Astrocyte (in vitro differentiated cells and primary cell): Measurements from ENCODE around the gene NEIL1. TPM values are rescaled to one million over a fixed set of nuclear protein-coding genes. Genes with fewer than 3 reads are reported as not detected.
A peak's percentile ranks its signal among the peaks of the same experiment; 100 is the strongest.

Experiments
- DNase-seq: peaks from one replicate; pipeline ENCODE4 v3.0.0-alpha.2; 2010; ENCODE audit warnings: low read depth
- FAIRE-seq: peaks from 2 replicates; lab custom pipeline; 2011; peaks lifted over from hg19 to GRCh38; lab: Jason Lieb, UNC
- H2AFZ ChIP-seq: 2 replicates; pipeline ENCODE4 v1.6.0; 2012; ENCODE audit warnings: low read depth, low read length, inconsistent platforms
- H3K27ac ChIP-seq: 2 replicates; pipeline ENCODE4 v1.5.1; 2011; ENCODE audit warnings: low read depth, low read length, inconsistent platforms
- H3K27me3 ChIP-seq: 2 replicates; pipeline ENCODE4 v1.6.0; 2011; ENCODE audit warnings: low read length, inconsistent platforms; ENCODE audit not compliant: insufficient read depth
- H3K36me3 ChIP-seq: 2 replicates; pipeline ENCODE4 v1.5.1; 2011; ENCODE audit warnings: low read length, inconsistent platforms; ENCODE audit not compliant: insufficient read depth
- H3K4me1 ChIP-seq: 2 replicates; pipeline ENCODE4 v1.5.1; 2011; ENCODE audit warnings: low read length, inconsistent platforms; ENCODE audit not compliant: insufficient read depth
- H3K4me2 ChIP-seq: 2 replicates; pipeline ENCODE4 v1.6.0; 2012; ENCODE audit warnings: low read length, inconsistent platforms
- H3K4me3 ChIP-seq: 2 replicates; pipeline ENCODE4 v1.5.1; 2011; ENCODE audit warnings: low read depth, mild to moderate bottlenecking, low read length, inconsistent platforms; ENCODE audit not compliant: insufficient read depth
- H3K79me2 ChIP-seq: 2 replicates; pipeline ENCODE4 v1.6.0; 2012; ENCODE audit warnings: mild to moderate bottlenecking, low read length, inconsistent platforms; ENCODE audit not compliant: insufficient read depth
- H3K9ac ChIP-seq: 2 replicates; pipeline ENCODE4 v1.6.0; 2012; ENCODE audit warnings: mild to moderate bottlenecking, low read length, inconsistent platforms
- H3K9me3 ChIP-seq: 2 replicates; pipeline ENCODE4 v1.5.1; 2012; ENCODE audit warnings: low read depth, mild to moderate bottlenecking, low read length, inconsistent platforms; ENCODE audit not compliant: insufficient read depth
- H4K20me1 ChIP-seq: 2 replicates; pipeline ENCODE4 v1.6.0; 2012; ENCODE audit warnings: low read length, inconsistent platforms; ENCODE audit not compliant: insufficient read depth
- H3K27ac Mint-ChIP-seq: one replicate; pipeline ENCODE4 v1.8.0; 2021; ENCODE audit warnings: mild to moderate bottlenecking, mixed read lengths; ENCODE audit not compliant: unreplicated experiment
- H3K27me3 Mint-ChIP-seq: one replicate; pipeline ENCODE4 v1.8.0; 2021; ENCODE audit warnings: low read depth, mixed read lengths; ENCODE audit not compliant: unreplicated experiment
- H3K36me3 Mint-ChIP-seq: one replicate; pipeline ENCODE4 v1.8.0; 2021; ENCODE audit warnings: low read depth, mixed read lengths; ENCODE audit not compliant: unreplicated experiment
- H3K4me1 Mint-ChIP-seq: one replicate; pipeline ENCODE4 v1.8.0; 2021; ENCODE audit warnings: low read depth, mixed read lengths; ENCODE audit not compliant: unreplicated experiment
- H3K4me3 Mint-ChIP-seq: one replicate; pipeline ENCODE4 v1.8.0; 2021; ENCODE audit warnings: mild to moderate bottlenecking, moderate library complexity, mixed read lengths; ENCODE audit not compliant: unreplicated experiment
- H3K9me3 Mint-ChIP-seq: one replicate; pipeline ENCODE4 v1.8.0; 2021; ENCODE audit warnings: mild to moderate bottlenecking, mixed read lengths; ENCODE audit not compliant: unreplicated experiment
- EZH2 ChIP-seq: IDR thresholded peaks from 2 replicates; pipeline ENCODE4 v1.6.1; 2012; ENCODE audit warnings: mild to moderate bottlenecking, low read length, inconsistent platforms; ENCODE audit not compliant: insufficient read depth
- total RNA-seq: library from RNA; stranded (reverse); gene quantifications from 2 replicates; pipeline ENCODE4 v1.2.1, GENCODE V29; 2021
- TF ChIP-seq, protein P1 (sequence below): IDR thresholded peaks from 2 replicates; pipeline ENCODE4 v1.5.1; 2011; ENCODE audit warnings: low read depth, mild to moderate bottlenecking, inconsistent platforms, low read length, moderate library complexity; ENCODE audit not compliant: insufficient read depth

Gene NEIL1
- total RNA-seq, 1 donor from 2014 or later: 5.1 TPM

DNA sequence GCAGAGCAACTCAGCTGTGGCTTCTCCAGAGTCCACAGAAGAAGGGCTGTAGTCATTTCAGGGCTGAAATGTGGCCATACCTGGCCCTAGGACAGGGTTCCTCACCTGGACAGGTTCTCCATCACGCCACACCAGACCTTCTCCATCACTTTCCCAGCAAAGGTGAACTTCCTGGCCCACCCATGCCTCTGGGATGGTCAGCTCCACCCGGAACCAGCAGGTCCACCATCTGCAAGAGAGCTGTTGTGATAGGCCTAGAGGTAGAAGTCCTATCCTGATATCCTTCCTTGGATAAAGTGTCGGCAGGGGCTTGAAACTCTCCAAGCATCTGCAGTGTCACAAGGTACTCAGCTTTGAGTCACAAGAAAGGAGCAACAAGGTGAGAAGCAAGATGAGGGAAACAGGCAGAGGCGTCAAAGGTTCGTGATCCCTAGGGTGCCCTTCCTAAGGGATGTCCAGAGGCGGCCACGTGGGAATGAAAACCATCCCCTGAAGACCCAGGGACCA is 20.6 kb downstream of the NEIL1 start:
- Histone ChIP-seq H3K9me3 (no peaks in the 10 kb centered on the region), H3K4me1 (peaks cover 16% of the 10 kb centered on the region), H3K27me3 (no peaks in the 10 kb centered on the region), H3K9ac (peak overlapping the region; percentile 94), H4K20me1 (peaks cover 20% of the 10 kb centered on the region), H3K4me2 (peak overlapping the region; percentile 97), H3K79me2 (peaks cover 17% of the 10 kb centered on the region), H2AFZ (no peak overlapping the region), H3K27ac (peak overlapping the region; percentile 89), H3K36me3 (peaks cover 27% of the 10 kb centered on the region), H3K4me3 (peak overlapping the region; percentile 80)
- Mint-ChIP-seq H3K9me3 (no peaks in the 10 kb centered on the region), H3K36me3 (peaks cover 10% of the 10 kb centered on the region), H3K4me3 (peak overlapping the region; percentile 93), H3K4me1 (peaks cover 12% of the 10 kb centered on the region), H3K27me3 (no peaks in the 10 kb centered on the region), H3K27ac (peak overlapping the region; percentile 77)
- FAIRE-seq: no peak
- no peak for DNase-seq
- no peak for TF ChIP-seq EZH2
- TF ChIP-seq, protein P1, sequence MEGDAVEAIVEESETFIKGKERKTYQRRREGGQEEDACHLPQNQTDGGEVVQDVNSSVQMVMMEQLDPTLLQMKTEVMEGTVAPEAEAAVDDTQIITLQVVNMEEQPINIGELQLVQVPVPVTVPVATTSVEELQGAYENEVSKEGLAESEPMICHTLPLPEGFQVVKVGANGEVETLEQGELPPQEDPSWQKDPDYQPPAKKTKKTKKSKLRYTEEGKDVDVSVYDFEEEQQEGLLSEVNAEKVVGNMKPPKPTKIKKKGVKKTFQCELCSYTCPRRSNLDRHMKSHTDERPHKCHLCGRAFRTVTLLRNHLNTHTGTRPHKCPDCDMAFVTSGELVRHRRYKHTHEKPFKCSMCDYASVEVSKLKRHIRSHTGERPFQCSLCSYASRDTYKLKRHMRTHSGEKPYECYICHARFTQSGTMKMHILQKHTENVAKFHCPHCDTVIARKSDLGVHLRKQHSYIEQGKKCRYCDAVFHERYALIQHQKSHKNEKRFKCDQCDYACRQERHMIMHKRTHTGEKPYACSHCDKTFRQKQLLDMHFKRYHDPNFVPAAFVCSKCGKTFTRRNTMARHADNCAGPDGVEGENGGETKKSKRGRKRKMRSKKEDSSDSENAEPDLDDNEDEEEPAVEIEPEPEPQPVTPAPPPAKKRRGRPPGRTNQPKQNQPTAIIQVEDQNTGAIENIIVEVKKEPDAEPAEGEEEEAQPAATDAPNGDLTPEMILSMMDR: no peak

DNA sequence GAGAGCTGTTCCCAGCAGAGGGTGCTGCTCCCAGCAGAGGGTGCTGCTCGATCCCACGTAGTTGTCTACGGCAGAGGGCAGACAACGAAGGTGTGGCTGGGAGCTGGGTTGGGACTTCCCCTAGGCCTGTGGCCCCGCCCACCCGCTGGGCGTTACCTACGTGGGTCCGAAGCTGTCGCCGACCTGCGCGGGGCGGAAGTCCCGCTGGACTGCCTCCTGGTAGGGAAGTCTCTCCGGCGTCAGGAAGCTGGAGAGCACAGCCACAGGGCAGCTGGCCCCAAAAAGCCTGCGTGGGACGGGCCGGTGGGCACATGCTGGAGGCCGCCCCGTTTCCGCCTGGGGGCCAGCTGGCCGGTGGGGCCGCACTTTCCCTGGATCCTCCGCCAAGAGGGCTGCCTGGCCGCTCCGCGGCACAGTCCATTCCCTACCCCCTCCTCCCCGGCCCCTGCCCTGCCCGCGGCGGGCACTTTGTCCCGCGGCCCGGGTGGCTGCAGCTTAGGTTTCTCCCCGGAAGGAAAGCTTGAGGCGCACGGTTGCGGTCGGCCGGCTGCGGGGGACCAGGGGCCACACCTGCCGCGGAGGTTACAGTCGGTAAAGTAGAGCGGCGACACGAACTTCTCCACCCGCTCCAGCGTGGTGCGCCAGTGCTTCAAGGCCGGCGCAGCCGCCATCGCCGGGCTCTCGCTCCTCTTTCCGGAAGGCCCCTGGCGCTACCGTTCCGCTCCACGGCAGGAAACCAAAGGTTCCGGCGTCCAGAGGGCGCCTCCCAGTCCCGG is 21.3 kb downstream of the NEIL1 start, which contains the start of gene MAN2C1:
MAN2C1 (minus strand) TSS at position 695 of the 776 bp plus-strand sequence; CDS start at position 671, 24 bp downstream.
- no peaks in the 10 kb centered on the region for H3K9me3 Mint-ChIP-seq
- TF ChIP-seq, protein P1: peak; percentile 56
- no peak for TF ChIP-seq EZH2
- peak within 1 kb of the TSS; percentile 89 for H3K27ac ChIP-seq
- peak within 1 kb of the TSS; percentile 97 for H3K4me2 ChIP-seq
- FAIRE-seq (no peak), DNase-seq (peak; percentile 92)
- H3K4me3 Mint-ChIP-seq: peak within 1 kb of the TSS; percentile 93
- H3K36me3 ChIP-seq: peaks cover 27% of the 10 kb centered on the region
- H3K27me3 ChIP-seq: no peaks in the 10 kb centered on the region
- H4K20me1 ChIP-seq: peaks cover 23% of the 10 kb centered on the region
- H2AFZ ChIP-seq: peak within 1 kb of the TSS; percentile 74
- no peaks in the 10 kb centered on the region for H3K9me3 ChIP-seq
- H3K4me3 ChIP-seq: peak within 1 kb of the TSS; percentile 80
- peaks cover 16% of the 10 kb centered on the region for H3K4me1 ChIP-seq
- peaks cover 12% of the 10 kb centered on the region for H3K4me1 Mint-ChIP-seq
- H3K27ac Mint-ChIP-seq: peak within 1 kb of the TSS; percentile 87
- H3K27me3 Mint-ChIP-seq: no peaks in the 10 kb centered on the region
- peak within 1 kb of the TSS; percentile 94 for H3K9ac ChIP-seq
- H3K36me3 Mint-ChIP-seq: peaks cover 7% of the 10 kb centered on the region
- peaks cover 17% of the 10 kb centered on the region for H3K79me2 ChIP-seq
